Lung microvascular endothelial cell (primary cell): ENCODE data around the gene CALHM6. TPM values are rescaled to one million over a fixed set of nuclear protein-coding genes. Genes with fewer than 3 reads are reported as not detected.

Experiments used
- DNase-seq, 2 donors: peaks; one replicate each; pipeline versions ENCODE4 v3.0.0 to v3.0.0-alpha.2; 2010; ENCODE audit warnings: low read depth in 2 of 2
- total RNA-seq: library from RNA; depleted of rRNA; stranded (reverse); fragments of >200 nt; gene quantifications from 2 replicates; pipeline ENCODE4 v1.2.1, GENCODE V29; 2014

Gene CALHM6
- total RNA-seq: 1.1 and 2.6 TPM in 2 replicates

GRCh38 chr6:116461331-116461931 lies at the start of gene CALHM6:
CALHM6 (plus strand) TSS chr6:116461375; CDS start chr6:116461930, 555 bp downstream.
- DNase-seq: peak in 1 of 2 donors; percentile 25

- DNase-seq: no peak
These were observed 48.9 kb upstream of the CALHM6 start for GRCh38 chr6:116412270-116412669.

DNA sequence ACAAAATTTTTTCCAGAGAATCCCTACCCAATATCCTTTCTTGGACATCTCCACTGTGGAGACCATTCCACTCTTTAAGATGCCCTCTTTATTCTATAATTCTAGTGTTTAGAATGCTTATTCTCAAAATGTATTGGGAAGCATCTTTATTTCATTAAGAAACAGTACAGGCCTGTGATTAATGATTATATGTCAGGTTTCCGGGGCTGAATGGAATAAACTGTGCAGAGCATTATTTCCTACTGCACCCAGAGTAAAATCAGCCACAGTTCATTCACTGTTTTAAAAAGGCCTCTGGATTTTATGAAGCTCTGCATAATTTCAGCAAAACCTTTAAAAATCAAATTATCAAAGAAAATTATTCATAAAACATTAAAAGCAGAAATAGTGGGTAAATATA lies 47.8 kb upstream of the CALHM6 start:
- DNase-seq: no peak

- no peak for DNase-seq
These were observed 43.5 kb upstream of the CALHM6 start for GRCh38 chr6:116417661-116418060.

- DNase-seq: no peak
These were observed 41.9 kb upstream of the CALHM6 start for GRCh38 chr6:116419069-116419786.

DNA sequence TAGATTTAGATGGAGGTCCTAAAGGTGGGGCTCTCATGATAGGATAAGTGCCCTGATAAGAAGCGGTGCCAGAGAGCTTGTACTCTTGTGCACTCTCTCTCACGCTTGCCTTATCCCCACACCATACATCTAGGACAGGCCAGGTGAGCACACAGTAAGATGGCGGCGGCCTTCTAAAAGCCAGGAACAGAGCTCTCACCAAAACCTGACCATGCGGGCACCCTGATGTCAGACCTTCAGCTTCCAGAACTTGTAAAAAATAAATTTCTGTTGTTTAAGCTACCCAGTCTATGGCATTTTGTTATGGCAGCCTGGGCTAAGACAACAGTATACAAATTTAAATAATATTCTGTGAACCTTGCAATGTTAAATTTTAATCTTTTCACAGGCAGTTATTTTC lies 40.8 kb upstream of the CALHM6 start:
- DNase-seq: no peak

- DNase-seq: no peak
These were observed 38.9 kb upstream of the CALHM6 start for GRCh38 chr6:116422238-116422637.

GRCh38 chr6:116424001-116424400 lies 37.2 kb upstream of the CALHM6 start:
- DNase-seq: peak in 1 of 2 donors; percentile 17

DNA sequence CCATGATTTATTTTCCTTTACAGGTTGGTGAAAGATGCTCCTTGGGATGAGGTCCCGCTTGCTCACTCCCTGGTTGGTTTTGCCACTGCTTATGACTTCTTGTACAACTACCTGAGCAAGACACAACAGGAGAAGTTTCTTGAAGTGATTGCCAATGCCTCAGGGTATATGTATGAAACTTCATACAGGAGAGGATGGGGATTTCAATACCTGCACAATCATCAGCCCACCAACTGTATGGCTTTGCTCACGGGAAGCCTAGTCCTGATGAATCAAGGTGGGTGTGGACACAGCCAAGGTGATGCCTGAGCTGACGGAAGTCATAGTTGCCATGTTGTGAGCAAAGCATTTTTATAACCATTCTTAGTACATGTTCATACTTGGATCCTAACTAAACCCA lies 34.6 kb upstream of the CALHM6 start:
- DNase-seq: no peak

DNA sequence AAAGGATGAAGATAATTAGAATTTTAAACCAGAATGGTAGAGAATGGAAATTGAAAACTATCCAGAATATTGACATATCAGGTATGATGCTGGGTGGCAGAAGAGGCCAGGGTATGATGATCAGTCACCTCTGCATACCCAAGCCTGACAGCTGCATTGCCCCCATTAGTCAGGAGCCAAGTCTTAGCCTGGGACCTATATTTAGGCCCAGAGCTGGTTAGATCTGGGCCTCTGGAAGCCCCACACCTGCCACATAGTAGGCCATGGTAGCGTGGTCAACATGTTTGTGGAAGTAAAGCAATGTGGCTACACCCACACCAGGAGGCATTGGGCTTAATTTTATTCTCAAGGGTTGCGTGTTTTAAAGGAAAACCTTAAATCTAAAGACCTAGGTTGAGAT lies 32.1 kb upstream of the CALHM6 start:
- DNase-seq: no peak

- no peak for DNase-seq
These were observed 30.3 kb upstream of the CALHM6 start for GRCh38 chr6:116430860-116431259.

- DNase-seq: no peak
These were observed 29.1 kb upstream of the CALHM6 start for GRCh38 chr6:116431964-116432595.

DNA sequence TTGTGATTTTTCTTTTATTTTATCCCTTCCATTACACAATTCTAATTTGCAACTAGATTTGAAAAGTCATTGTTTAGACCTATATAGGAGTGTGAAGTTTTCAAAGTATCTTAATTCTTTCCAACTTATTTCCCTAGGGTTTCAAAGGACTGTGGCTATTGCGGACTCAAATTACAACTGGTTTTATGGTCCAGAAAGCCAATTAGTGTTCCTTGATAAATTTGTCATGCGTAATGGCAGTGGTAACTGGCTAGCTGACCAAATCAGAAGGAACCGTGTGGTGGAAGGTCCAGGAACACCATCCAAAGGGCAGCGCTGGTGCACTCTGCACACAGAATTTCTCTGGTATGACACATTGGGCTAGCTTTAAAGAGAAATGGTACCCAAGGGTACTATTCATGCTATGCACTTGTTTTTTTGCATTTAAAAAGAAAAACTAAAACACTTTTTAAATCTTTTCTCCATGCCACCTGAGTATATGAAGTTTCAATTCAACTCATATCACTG lies 27.9 kb upstream of the CALHM6 start:
- no peak for DNase-seq

- no peak for DNase-seq
These were observed 27.0 kb upstream of the CALHM6 start for GRCh38 chr6:116434056-116434725.

DNA sequence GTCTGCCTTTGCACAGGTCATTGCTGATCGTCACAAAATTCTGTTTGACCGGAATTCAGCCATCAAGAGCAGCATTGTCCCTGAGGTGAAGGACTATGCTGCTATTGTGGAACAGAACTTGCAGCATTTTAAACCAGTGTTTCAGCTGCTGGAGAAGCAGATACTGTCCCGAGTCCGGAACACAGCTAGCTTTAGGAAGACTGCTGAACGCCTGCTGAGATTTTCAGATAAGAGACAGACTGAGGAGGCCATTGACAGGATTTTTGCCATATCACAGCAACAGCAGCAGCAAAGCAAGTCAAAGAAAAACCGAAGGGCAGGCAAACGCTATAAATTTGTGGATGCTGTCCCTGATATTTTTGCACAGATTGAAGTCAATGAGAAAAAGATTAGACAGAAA lies 24.6 kb upstream of the CALHM6 start:
- DNase-seq: no peak

GRCh38 chr6:116437656-116438055 lies 23.5 kb upstream of the CALHM6 start:
- no peak for DNase-seq

- no peak for DNase-seq
These were observed 22.4 kb upstream of the CALHM6 start for GRCh38 chr6:116438590-116439448.

DNA sequence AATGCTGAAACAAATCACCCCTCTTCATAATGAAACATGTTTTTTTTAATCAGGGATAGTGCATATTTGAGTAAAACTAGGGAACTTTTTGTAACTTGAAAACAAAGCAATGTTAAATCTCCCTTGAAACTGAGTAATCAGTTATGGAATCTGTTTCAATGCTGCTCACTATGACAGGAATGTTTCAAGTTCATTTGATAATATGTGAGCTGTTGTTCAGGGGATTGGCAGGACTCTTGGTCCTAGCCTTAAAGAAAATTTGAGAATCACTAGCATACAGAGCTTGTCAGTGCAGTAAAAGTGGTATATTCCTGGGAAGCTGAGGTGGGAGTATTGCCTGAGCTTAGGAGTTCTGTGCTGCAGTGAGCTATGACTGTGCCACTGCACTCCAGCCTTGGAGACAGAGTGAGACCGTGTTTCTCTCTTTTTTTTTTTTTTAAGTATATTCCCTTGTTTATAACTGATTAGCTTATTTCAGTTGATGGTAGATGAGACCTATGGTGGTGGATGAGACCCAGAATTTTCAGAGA lies 21.6 kb upstream of the CALHM6 start:
- no peak for DNase-seq

GRCh38 chr6:116443105-116443504 lies 18.1 kb upstream of the CALHM6 start:
- no peak for DNase-seq

- peak; percentile 45 to 59 for DNase-seq
These were observed 17.1 kb upstream of the CALHM6 start for GRCh38 chr6:116444092-116444491.

- no peak for DNase-seq
These were observed 16.6 kb upstream of the CALHM6 start for GRCh38 chr6:116444575-116444974.
